RKO (cell line): ENCODE results near the gene TMCO1.
"Not testable (repeated sequence)": the region's sequence is repeated elsewhere in the genome, so short reads cannot be mapped to it uniquely, and the experiment has no call there.

ENCODE experiments used
- DNase-seq: peaks from one replicate; pipeline ENCODE4 v3.0.0-alpha.2; 2016; ENCODE audit warnings: low spot score

The TMCO1 gene

GRCh38 chr1:165686971-165687433 is 81.7 kb downstream of the TMCO1 start:
- DNase-seq: no peak

GRCh38 chr1:165686121-165686970 is 82.3 kb downstream of the TMCO1 start:
- no peak for DNase-seq

GRCh38 chr1:165683848-165684485 is 84.7 kb downstream of the TMCO1 start:
- no peak for DNase-seq

- DNase-seq: not testable (repeated sequence)
These were observed 87.9 kb downstream of the TMCO1 start for GRCh38 chr1:165680773-165681172.

GRCh38 chr1:165680303-165680702 is 88.4 kb downstream of the TMCO1 start:
- no peak for DNase-seq

GRCh38 chr1:165679282-165680036 is 89.2 kb downstream of the TMCO1 start:
- no peak for DNase-seq

GRCh38 chr1:165678509-165678908 is 90.2 kb downstream of the TMCO1 start:
- DNase-seq: no peak
